ENCODE data around the gene MUC4.
"Not testable (repeated sequence)": the region's sequence is repeated elsewhere in the genome, so short reads cannot be mapped to it uniquely, and the experiment has no call there.

The MUC4 gene

GRCh38 chr3:195713150-195713549 is 98.6 kb downstream of the MUC4 start:
- not testable (repeated sequence) for DNase-seq

- not testable (repeated sequence) for DNase-seq
Measured at GRCh38 chr3:195712535-195712910, 99.2 kb downstream of the MUC4 start.

GRCh38 chr3:195711813-195712534 is 99.8 kb downstream of the MUC4 start:
- no peak for DNase-seq

- DNase-seq = not testable (repeated sequence)
Measured at GRCh38 chr3:195711091-195711812, 100.5 kb downstream of the MUC4 start.

- not testable (repeated sequence) for DNase-seq
Measured at GRCh38 chr3:195710126-195710905, 101.4 kb downstream of the MUC4 start.

- DNase-seq = no peak
Measured at GRCh38 chr3:195709676-195710085, 102.0 kb downstream of the MUC4 start.

GRCh38 chr3:195708626-195709481 is 102.9 kb downstream of the MUC4 start:
- DNase-seq = no peak

- DNase-seq = no peak
Measured at GRCh38 chr3:195708061-195708460, 103.7 kb downstream of the MUC4 start.

GRCh38 chr3:195705081-195705991 is 106.4 kb downstream of the MUC4 start:
- DNase-seq = no peak

- DNase-seq = no peak
Measured at GRCh38 chr3:195704433-195704999, 107.2 kb downstream of the MUC4 start.

GRCh38 chr3:195703776-195704175 is 108.0 kb downstream of the MUC4 start:
- DNase-seq = no peak

- DNase-seq = no peak
Measured at GRCh38 chr3:195701042-195701915, 110.5 kb downstream of the MUC4 start.

GRCh38 chr3:195700319-195700718 is 111.4 kb downstream of the MUC4 start:
- DNase-seq = no peak

GRCh38 chr3:195699860-195700259 is 111.9 kb downstream of the MUC4 start:
- DNase-seq = no peak

GRCh38 chr3:195699388-195699771 is 112.3 kb downstream of the MUC4 start:
- DNase-seq = no peak

GRCh38 chr3:195698647-195699387 is 112.9 kb downstream of the MUC4 start:
- DNase-seq = peak; percentile 19

- DNase-seq = no peak
Measured at GRCh38 chr3:195698325-195698646, 113.4 kb downstream of the MUC4 start.

- peak; percentile 88 for DNase-seq
Measured at GRCh38 chr3:195697582-195698324, 114.0 kb downstream of the MUC4 start.

All from fibroblast of skin of scalp (primary cell).